Epithelial cell of prostate (primary cell): ENCODE data around the gene GJD3.

Experiments used
- DNase-seq: peaks from one replicate; pipeline ENCODE4 v3.0.0-alpha.2; 2011; ENCODE audit warnings: low read depth, low spot score
- H3K27ac ChIP-seq: fragments of 450-650 bp; 2 replicates; pipeline ENCODE4 v1.5.1; 2017; ENCODE audit warnings: mild to moderate bottlenecking

GJD3 gene

GRCh38 chr17:40315206-40315605 is 49.3 kb downstream of the GJD3 start:
- no peak for DNase-seq
- peak overlapping the region; percentile 91 for H3K27ac ChIP-seq

- H3K27ac ChIP-seq: peak overlapping the region; percentile 91
- peak; percentile 84 for DNase-seq
These were observed 50.0 kb downstream of the GJD3 start for GRCh38 chr17:40314584-40314956.

GRCh38 chr17:40313668-40314583 is 50.6 kb downstream of the GJD3 start:
- H3K27ac ChIP-seq: peak overlapping the region; percentile 91
- DNase-seq: no peak
